ENCODE data around the gene GUCD1. TPM values are rescaled to one million over a fixed set of nuclear protein-coding genes. Genes with fewer than 3 reads are reported as not detected.
A peak's percentile ranks its signal among the peaks of the same experiment; 100 is the strongest.

The GUCD1 gene
- total RNA-seq, 1 experiment from 2014 or later = 58.3 TPM

- no peak for DNase-seq (ENCODE audit: low spot score)
Measured at GRCh38 chr22:24529898-24530297, 25.0 kb downstream of the GUCD1 start.

GRCh38 chr22:24526191-24526590, 28.7 kb downstream of the GUCD1 start:
- no peak for DNase-seq (ENCODE audit: low spot score)

- DNase-seq (ENCODE audit: low spot score) = peak; percentile 45
Measured at GRCh38 chr22:24525416-24526037, 29.4 kb downstream of the GUCD1 start.

GRCh38 chr22:24523873-24524272, 31.1 kb downstream of the GUCD1 start:
- no peak for DNase-seq (ENCODE audit: low spot score)

- peak; percentile 57 for DNase-seq (ENCODE audit: low spot score)
Measured at GRCh38 chr22:24521791-24522245, 33.1 kb downstream of the GUCD1 start.

GRCh38 chr22:24519496-24519895, 35.4 kb downstream of the GUCD1 start:
- DNase-seq (ENCODE audit: low spot score) = no peak

- no peak for DNase-seq (ENCODE audit: low spot score)
Measured at GRCh38 chr22:24518771-24519485, 36.0 kb downstream of the GUCD1 start.

GRCh38 chr22:24518228-24518627, 36.7 kb downstream of the GUCD1 start:
- DNase-seq (ENCODE audit: low spot score) = no peak

GRCh38 chr22:24517446-24517845, 37.5 kb downstream of the GUCD1 start:
- no peak for DNase-seq (ENCODE audit: low spot score)

- DNase-seq (ENCODE audit: low spot score) = peak; percentile 65
Measured at GRCh38 chr22:24516301-24516737, 38.6 kb downstream of the GUCD1 start.

GRCh38 chr22:24515027-24515338, 40.0 kb downstream of the GUCD1 start:
- no peak for DNase-seq (ENCODE audit: low spot score)

GRCh38 chr22:24514241-24515026, 40.5 kb downstream of the GUCD1 start:
- no peak for DNase-seq (ENCODE audit: low spot score)

GRCh38 chr22:24513378-24514240, 41.3 kb downstream of the GUCD1 start:
- DNase-seq (ENCODE audit: low spot score) = no peak

- DNase-seq (ENCODE audit: low spot score) = no peak
Measured at GRCh38 chr22:24512043-24512442, 42.9 kb downstream of the GUCD1 start.

- DNase-seq (ENCODE audit: low spot score) = no peak
Measured at GRCh38 chr22:24510637-24511625, 44.0 kb downstream of the GUCD1 start.

- DNase-seq (ENCODE audit: low spot score) = no peak
Measured at GRCh38 chr22:24507716-24508115, 47.2 kb downstream of the GUCD1 start.

GRCh38 chr22:24506802-24507438, 48.0 kb downstream of the GUCD1 start:
- DNase-seq (ENCODE audit: low spot score) = peak; percentile 28

- no peak for DNase-seq (ENCODE audit: low spot score)
Measured at GRCh38 chr22:24504956-24505736, 49.8 kb downstream of the GUCD1 start.

- no peak for DNase-seq (ENCODE audit: low spot score)
Measured at GRCh38 chr22:24504540-24504939, 50.4 kb downstream of the GUCD1 start.
